ENCODE measurements around the gene GRK5. TPM values are rescaled to one million over a fixed set of nuclear protein-coding genes. Genes with fewer than 3 reads are reported as not detected.

GRK5 gene
- total and polyA plus RNA-seq, 2 donors from 2014 or later, result 7.3 to 18.7 TPM

- Histone ChIP-seq H3K27ac (ENCODE audit: low read depth in 2 of 2, low read length in 2 of 2) (no peak overlapping the region), H3K27me3 (ENCODE audit: control insufficient read depth, insufficient read depth, low read length) (no peaks in the 10 kb centered on the region), H3K4me3 (ENCODE audit: low read length in 3 of 3) (no peak overlapping the region), H3K4me1 (ENCODE audit: control insufficient read depth in 2 of 3, insufficient read depth in 2 of 3, low read depth in 1 of 3, low read length in 3 of 3) (peaks cover 0 to 8% (median 5%) of the 10 kb centered on the region in 3 donors), H3K9ac (ENCODE audit: low read length in 3 of 3) (no peak overlapping the region), H3K9me3 (ENCODE audit: control insufficient read depth in 2 of 3, insufficient read depth in 1 of 3, low read length in 3 of 3) (no peaks in the 10 kb centered on the region), H3K36me3 (ENCODE audit: control insufficient read depth in 2 of 3, insufficient read depth in 3 of 3, low read length in 3 of 3) (no peaks in the 10 kb centered on the region)
- intact Hi-C loops (cut with DNase I), result no loop called here
- DNase-seq, result no peak
- no peak for FAIRE-seq
- TF ChIP-seq CTCF (IDR thresholded peaks at IDR 0.05; ENCODE audit: borderline replicate concordance, extremely low read depth, insufficient read depth), result no peak
These were observed 104.9 kb downstream of the GRK5 start for GRCh38 chr10:119312241-119312640.

GRCh38 chr10:119313024-119313423 lies 105.7 kb downstream of the GRK5 start:
- H3K36me3 ChIP-seq (ENCODE audit: control insufficient read depth in 2 of 3, insufficient read depth in 3 of 3, low read length in 3 of 3), result no peaks in the 10 kb centered on the region
- H3K9me3 ChIP-seq (ENCODE audit: control insufficient read depth in 2 of 3, insufficient read depth in 1 of 3, low read length in 3 of 3), result no peaks in the 10 kb centered on the region
- H3K9ac ChIP-seq (ENCODE audit: low read length in 3 of 3), result no peak overlapping the region
- H3K27me3 ChIP-seq (ENCODE audit: control insufficient read depth, insufficient read depth, low read length), result no peaks in the 10 kb centered on the region
- no peak for TF ChIP-seq CTCF (IDR thresholded peaks at IDR 0.05; ENCODE audit: borderline replicate concordance, extremely low read depth, insufficient read depth)
- H3K4me3 ChIP-seq (ENCODE audit: low read length in 3 of 3), result no peak overlapping the region
- DNase-seq (no peak), FAIRE-seq (no peak)
- H3K27ac ChIP-seq (ENCODE audit: low read depth in 2 of 2, low read length in 2 of 2), result no peak overlapping the region
- intact Hi-C loops (cut with DNase I), result no loop called here
- H3K4me1 ChIP-seq (ENCODE audit: control insufficient read depth in 2 of 3, insufficient read depth in 2 of 3, low read depth in 1 of 3, low read length in 3 of 3), result peaks cover 0 to 8% (median 6%) of the 10 kb centered on the region in 3 donors

- FAIRE-seq, result no peak
- no peak overlapping the region for H3K27ac ChIP-seq (ENCODE audit: low read depth in 2 of 2, low read length in 2 of 2)
- H3K27me3 ChIP-seq (ENCODE audit: control insufficient read depth, insufficient read depth, low read length), result no peaks in the 10 kb centered on the region
- no peaks in the 10 kb centered on the region for H3K9me3 ChIP-seq (ENCODE audit: control insufficient read depth in 2 of 3, insufficient read depth in 1 of 3, low read length in 3 of 3)
- no peak for TF ChIP-seq CTCF (IDR thresholded peaks at IDR 0.05; ENCODE audit: borderline replicate concordance, extremely low read depth, insufficient read depth)
- H3K4me1 ChIP-seq (ENCODE audit: control insufficient read depth in 2 of 3, insufficient read depth in 2 of 3, low read depth in 1 of 3, low read length in 3 of 3), result peaks cover 0 to 8% (median 6%) of the 10 kb centered on the region in 3 donors
- intact Hi-C loops (cut with DNase I), result no loop called here
- no peak overlapping the region for H3K4me3 ChIP-seq (ENCODE audit: low read length in 3 of 3)
- no peak overlapping the region for H3K9ac ChIP-seq (ENCODE audit: low read length in 3 of 3)
- DNase-seq, result peak in 1 of 5 donors; percentile 51
- H3K36me3 ChIP-seq (ENCODE audit: control insufficient read depth in 2 of 3, insufficient read depth in 3 of 3, low read length in 3 of 3), result no peaks in the 10 kb centered on the region
These were observed 106.3 kb downstream of the GRK5 start for GRCh38 chr10:119313644-119314043.

- Histone ChIP-seq H3K27me3 (ENCODE audit: control insufficient read depth, insufficient read depth, low read length) (no peaks in the 10 kb centered on the region), H3K27ac (ENCODE audit: low read depth in 2 of 2, low read length in 2 of 2) (no peak overlapping the region), H3K36me3 (ENCODE audit: control insufficient read depth in 2 of 3, insufficient read depth in 3 of 3, low read length in 3 of 3) (no peaks in the 10 kb centered on the region), H3K9me3 (ENCODE audit: control insufficient read depth in 2 of 3, insufficient read depth in 1 of 3, low read length in 3 of 3) (no peaks in the 10 kb centered on the region), H3K9ac (ENCODE audit: low read length in 3 of 3) (no peak overlapping the region), H3K4me3 (ENCODE audit: low read length in 3 of 3) (no peak overlapping the region), H3K4me1 (ENCODE audit: control insufficient read depth in 2 of 3, insufficient read depth in 2 of 3, low read depth in 1 of 3, low read length in 3 of 3) (peaks cover 0 to 8% (median 6%) of the 10 kb centered on the region in 3 donors)
- DNase-seq (no peak), FAIRE-seq (no peak)
- no peak for TF ChIP-seq CTCF (IDR thresholded peaks at IDR 0.05; ENCODE audit: borderline replicate concordance, extremely low read depth, insufficient read depth)
- intact Hi-C loops (cut with DNase I), result no loop called here
These were observed 106.7 kb downstream of the GRK5 start for GRCh38 chr10:119314061-119314460.
